HG02884 (cell line): Measurements from ENCODE around the gene UQCRC1.

ENCODE experiments used
- ATAC-seq: cut with Tn5 transposase; IDR thresholded peaks from one replicate; pipeline ENCODE4 v1.9.1; 2021; ENCODE audit warnings: mild to moderate bottlenecking, moderate library complexity; ENCODE audit not compliant: unreplicated experiment

UQCRC1 gene

DNA sequence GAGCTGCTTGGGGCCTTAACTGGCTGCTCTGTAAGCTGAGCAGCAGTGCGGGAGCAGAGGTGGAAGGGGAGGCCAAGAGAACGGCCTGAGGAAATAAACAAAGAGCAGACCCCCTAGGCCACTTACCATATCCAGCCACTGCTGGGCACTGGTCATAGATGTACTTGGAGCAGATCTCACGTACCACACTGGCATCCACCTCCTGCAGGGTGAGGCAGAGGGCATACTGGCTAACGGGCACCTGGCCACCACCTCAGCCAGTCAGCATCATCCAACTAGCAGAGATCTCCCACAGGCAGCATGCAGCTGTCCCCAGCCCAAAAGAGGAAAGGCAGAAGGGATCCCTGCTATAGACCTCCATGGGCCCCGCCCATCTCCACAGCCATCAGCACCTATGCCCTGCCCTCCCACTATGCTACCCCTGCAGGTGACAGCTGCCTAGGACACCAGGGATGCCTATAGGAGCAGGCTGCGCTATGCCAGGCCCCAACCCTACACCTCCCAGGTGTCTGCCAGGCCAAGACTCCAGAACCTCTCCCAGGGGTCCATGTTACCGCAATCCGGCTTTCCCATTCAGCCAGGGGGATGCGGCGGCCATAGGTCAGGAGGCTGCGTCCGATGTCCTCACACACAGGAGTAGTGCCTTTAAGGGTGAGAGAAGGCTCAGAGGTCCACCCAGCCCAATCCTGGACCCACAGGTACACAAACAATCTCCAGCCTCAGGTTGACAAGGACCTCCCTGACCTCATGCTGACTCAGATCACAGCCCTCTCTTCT lies 9.7 kb downstream of the UQCRC1 start:
- ATAC-seq = no peak

DNA sequence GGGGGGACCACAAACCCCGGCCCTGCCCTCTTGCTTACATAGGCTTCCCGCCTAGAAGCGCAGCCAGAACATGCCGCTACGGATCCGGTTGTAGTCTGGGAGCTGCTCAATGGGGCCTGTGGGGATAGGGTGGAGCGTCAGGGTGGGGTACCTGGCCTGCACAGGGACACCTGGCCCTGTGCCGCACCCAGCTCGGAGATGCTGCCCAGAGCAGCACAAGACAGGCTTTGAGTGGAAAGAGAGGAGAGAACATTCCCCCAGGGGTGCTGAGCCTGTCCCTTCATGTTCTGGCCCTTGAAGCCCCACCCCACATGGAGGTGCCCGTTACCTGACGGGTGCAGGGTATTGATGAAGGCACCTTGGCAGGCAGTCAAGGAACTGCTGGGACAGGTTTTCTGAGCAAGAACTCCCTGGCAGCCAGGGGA lies 10.4 kb downstream of the UQCRC1 start:
- ATAC-seq = no peak

GRCh38 chr3:48598323-48599076 lies 10.9 kb downstream of the UQCRC1 start:
- no peak for ATAC-seq

DNA sequence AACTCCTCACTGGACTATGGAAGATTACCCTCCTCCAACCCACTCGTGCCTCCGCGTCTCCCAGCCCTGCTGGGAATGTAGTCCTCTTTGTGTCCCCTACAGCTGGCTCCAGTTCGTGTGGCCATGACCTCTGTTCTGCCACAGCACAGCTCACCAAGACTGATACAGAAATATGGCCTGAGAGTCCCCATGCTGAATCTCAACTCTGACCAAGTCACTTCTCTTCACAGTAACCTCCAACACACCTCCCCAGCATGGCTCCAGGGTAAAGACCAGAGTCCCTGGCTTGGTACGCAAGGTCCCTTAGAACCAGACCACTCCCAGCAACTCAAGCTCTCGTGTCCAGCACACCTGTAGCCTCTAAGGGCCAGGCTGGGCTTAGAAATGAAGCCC lies 12.0 kb downstream of the UQCRC1 start:
- no peak for ATAC-seq

- ATAC-seq = no peak
Measured at GRCh38 chr3:48596676-48597407, 12.6 kb downstream of the UQCRC1 start.

- ATAC-seq = no peak
Measured at GRCh38 chr3:48596157-48596556, 13.3 kb downstream of the UQCRC1 start.

DNA sequence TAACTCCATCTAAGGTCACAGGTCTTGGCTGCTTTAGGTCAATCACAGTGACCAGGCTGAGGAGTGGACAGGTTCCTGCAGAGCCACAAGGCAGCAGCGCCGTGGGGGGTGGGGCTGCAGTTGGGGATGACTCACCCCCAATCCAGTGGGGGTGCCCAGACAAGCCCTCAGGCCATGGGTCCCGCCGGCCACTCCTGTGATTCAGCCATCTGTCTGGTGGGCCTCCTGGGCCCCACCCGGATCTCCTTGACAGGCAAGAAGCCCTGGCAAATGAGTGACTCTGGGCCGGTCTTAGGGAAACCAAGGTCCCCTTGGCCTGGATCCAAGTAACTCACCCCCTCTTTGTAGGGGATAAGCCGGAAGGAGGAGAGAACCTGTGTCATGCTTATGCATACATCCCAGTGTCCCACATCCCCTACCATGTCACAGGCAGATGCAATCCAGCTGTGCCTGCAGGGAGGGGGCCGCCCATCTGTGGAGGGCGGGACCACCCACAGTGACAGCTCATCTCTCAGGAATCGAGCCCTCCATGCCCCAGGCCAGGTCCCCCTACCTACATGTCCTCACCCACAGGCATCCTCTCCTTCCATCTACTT lies 13.8 kb downstream of the UQCRC1 start:
- no peak for ATAC-seq

GRCh38 chr3:48595075-48595525 lies 14.3 kb downstream of the UQCRC1 start, which contains the start of gene COL7A1:
COL7A1 (minus strand) TSS chr3:48595329; CDS start chr3:48595159, 170 bp downstream.
- no peak for ATAC-seq

- ATAC-seq = no peak
Measured at GRCh38 chr3:48594417-48595049, 14.9 kb downstream of the UQCRC1 start.

DNA sequence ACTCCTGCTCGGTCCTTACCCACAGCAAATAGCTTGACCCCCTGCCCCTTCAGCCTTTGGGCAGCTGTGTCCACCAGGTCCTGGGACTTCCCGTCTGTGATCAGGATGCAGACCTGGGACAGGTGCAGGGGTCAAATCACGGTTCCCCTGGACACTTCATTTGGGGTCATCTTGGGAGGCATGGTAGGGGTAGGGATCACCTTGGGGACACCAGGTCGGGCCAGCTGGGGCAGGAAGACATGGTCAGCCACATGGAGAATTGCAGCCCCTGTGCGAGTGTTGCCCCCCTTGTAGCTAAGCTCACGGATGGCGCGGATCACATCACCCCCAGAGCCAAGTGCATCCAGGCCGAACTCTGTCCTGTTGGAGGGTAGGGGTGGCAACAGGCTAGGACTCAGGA lies 16.1 kb downstream of the UQCRC1 start:
- ATAC-seq = no peak

DNA sequence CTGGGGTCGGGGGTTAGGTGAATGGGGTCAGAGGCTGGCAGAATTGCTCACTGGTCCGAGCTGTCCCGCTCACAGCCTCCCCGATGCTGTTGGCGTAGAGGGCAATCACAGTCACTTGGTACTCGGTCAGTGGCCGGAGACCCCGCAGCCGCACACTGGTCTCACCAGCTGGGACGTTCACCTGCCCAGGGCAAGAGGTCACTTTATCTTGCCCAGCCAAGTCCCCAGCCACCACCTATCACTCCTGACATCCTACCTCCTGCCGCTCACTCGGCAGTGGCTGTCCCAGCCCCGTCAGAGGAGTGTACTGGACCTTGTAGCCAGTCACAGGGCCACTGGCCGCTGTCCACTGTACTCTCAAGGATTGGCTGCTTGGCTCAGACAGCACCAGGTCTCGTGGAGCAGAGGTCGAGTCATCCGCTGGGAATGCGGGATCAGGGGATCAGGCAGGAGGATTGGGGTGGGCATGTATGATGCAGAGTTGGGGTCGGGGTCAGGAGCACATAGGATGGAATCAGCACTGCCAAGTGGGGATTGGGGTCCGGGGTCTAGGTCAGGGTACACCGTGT lies 16.8 kb downstream of the UQCRC1 start:
- no peak for ATAC-seq

DNA sequence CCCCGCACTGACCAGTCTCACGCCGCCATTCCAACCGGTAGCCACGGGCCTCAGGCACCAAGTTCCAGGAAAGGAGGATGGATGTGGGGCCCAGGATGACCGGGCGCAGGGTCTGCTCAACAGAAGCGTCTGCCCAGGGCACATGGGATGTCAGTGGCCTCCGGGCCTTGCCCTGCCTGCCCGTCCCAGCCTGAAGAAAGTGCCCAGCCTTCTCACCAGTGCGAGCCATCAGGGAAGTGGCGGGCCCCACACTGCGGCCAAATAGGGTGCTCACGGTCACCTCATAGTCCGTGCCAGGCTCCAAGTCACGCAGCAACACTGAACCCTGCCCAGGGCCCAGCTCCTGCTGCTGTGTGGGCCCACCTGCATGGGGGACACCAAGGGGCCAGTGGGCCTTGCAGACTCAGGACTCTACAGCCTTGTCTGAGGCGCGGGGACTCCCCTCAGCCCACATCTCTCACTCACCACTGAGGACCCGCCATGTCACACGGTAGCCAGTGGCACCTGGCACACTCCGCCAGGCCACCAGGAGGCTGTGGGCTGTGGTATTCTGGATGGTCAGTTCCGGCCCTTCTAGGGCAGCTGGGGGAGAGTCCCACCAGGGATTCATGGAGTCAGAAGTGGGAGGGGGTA lies 17.4 kb downstream of the UQCRC1 start:
- ATAC-seq = no peak

DNA sequence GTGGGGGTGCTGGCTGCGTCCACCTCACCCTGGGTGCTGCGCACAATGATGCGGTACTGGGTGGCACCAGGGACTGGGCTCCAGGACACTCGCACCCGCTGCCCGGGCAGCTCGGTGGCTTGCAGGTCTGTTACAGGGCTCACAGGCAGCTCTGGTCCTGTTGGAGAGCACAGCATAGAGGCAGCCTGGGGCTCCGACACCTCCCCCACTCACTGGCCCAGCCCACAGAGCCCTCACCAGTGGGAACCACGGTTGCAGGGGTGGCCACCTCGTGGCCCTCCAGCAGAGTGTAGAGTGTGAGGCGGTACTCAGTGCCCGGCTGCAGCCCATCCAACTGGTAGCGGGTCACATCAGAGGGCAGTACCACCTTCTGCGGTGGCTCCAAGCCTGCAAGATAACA lies 18.0 kb downstream of the UQCRC1 start:
- ATAC-seq = no peak

- ATAC-seq = no peak
Measured at GRCh38 chr3:48588230-48588629, 21.2 kb downstream of the UQCRC1 start.

DNA sequence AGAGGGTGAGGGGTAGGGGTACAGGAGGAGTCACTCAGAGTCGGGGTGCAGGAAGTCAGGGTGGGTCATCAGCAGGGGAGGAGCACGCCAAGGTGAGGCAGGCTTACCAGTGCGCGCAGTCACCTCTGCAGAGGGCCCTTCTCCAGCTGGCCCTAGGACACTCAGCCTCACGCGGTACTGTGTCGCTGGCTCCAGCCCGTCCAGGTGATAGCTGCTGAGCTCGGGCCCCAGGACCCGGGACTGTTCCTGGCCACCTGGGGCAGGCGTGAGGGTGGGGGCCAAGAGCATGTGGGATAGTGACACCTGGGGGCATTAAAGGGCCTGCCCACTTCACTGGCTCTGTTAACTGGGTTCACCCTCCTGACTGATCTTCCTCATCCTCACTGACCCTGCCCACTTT lies 21.8 kb downstream of the UQCRC1 start:
- no peak for ATAC-seq

- no peak for ATAC-seq
Measured at GRCh38 chr3:48585411-48585810, 24.0 kb downstream of the UQCRC1 start.

DNA sequence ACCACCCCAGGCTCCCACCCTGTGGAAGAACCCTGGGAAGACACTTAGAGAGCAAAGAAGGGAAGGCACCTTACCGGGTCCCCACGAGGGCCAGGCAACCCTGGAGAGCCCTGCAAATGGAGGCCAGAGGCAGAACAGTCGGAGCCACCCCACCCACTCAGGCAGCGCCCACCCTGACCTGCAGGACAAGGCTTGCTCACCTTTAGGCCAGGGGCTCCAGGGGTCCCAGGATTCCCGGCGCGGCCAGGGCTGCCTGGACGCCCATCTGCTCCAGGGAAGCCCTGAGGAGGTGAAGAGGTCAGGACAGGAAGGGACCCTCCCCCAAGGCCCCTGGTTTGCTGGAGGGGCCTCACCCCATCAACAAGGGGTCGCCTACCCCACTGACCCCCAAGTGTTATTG lies 24.6 kb downstream of the UQCRC1 start:
- ATAC-seq = no peak

GRCh38 chr3:48581621-48582481 lies 27.6 kb downstream of the UQCRC1 start:
- ATAC-seq = no peak

DNA sequence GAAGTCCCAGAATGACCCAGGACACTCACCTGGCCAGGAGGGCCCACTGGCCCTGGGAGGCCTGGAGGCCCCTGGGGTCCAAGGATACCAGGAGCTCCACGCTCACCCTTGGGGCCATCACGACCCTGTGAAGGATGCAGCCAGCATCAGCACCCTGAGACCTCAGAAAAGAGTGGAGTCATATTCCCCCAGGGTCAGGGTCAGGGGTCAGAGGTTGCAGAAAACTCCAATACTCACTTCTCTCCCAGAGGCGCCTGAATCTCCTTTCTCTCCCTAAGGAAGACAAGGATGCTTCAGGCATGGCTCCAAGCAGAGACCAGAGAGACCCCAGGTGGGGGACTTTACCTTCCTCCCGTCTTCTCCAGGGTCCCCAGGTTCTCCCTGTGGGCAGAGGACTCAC lies 32.8 kb downstream of the UQCRC1 start:
- ATAC-seq = no peak
